Measurements from ENCODE around the gene MYO1F. TPM values are rescaled to one million over a fixed set of nuclear protein-coding genes. Genes with fewer than 3 reads are reported as not detected.

The MYO1F gene
- total RNA-seq, 1 experiment from 2014 or later: not detected

GRCh38 chr19:8478598-8478997 is 98.6 kb downstream of the MYO1F start:
- no TSS peak for BruUV-seq (replicated peaks)
- CTCF ChIA-PET: no interaction called here
- H3K4me1 Mint-ChIP-seq (ENCODE audit: low read depth, unreplicated experiment): peaks cover 21% of the 10 kb centered on the region
- no peak overlapping the region for H3K4me3 Mint-ChIP-seq (ENCODE audit: low read depth, unreplicated experiment)
- no peaks in the 10 kb centered on the region for H3K27me3 Mint-ChIP-seq (ENCODE audit: unreplicated experiment)
- H3K36me3 Mint-ChIP-seq (ENCODE audit: insufficient read depth, unreplicated experiment): peaks cover 30% of the 10 kb centered on the region
- intact Hi-C loops (cut with micrococcal nuclease; ENCODE audit: unreplicated experiment): no loop called here
- H3K9me3 Mint-ChIP-seq (ENCODE audit: low read depth, unreplicated experiment): no peaks in the 10 kb centered on the region
- DNase-seq: no peak
- no peak overlapping the region for H3K27ac Mint-ChIP-seq (ENCODE audit: unreplicated experiment)
- TF ChIP-seq CTCF (IDR thresholded peaks at IDR 0.05; ENCODE audit: unreplicated experiment): no peak

- CTCF ChIA-PET: no interaction called here
- BruUV-seq (replicated peaks): no TSS peak
- Mint-ChIP-seq H3K4me3 (ENCODE audit: low read depth, unreplicated experiment) (no peak overlapping the region), H3K27ac (ENCODE audit: unreplicated experiment) (no peak overlapping the region), H3K4me1 (ENCODE audit: low read depth, unreplicated experiment) (peaks cover 21% of the 10 kb centered on the region), H3K36me3 (ENCODE audit: insufficient read depth, unreplicated experiment) (peaks cover 29% of the 10 kb centered on the region), H3K9me3 (ENCODE audit: low read depth, unreplicated experiment) (no peaks in the 10 kb centered on the region), H3K27me3 (ENCODE audit: unreplicated experiment) (no peaks in the 10 kb centered on the region)
- no peak for TF ChIP-seq CTCF (IDR thresholded peaks at IDR 0.05; ENCODE audit: unreplicated experiment)
- DNase-seq: no peak
- intact Hi-C loops (cut with micrococcal nuclease; ENCODE audit: unreplicated experiment): no loop called here
These were observed 99.4 kb downstream of the MYO1F start for GRCh38 chr19:8477889-8478288.

- peaks cover 23% of the 10 kb centered on the region for H3K36me3 Mint-ChIP-seq (ENCODE audit: insufficient read depth, unreplicated experiment)
- no peak overlapping the region for H3K4me3 Mint-ChIP-seq (ENCODE audit: low read depth, unreplicated experiment)
- DNase-seq: no peak
- H3K4me1 Mint-ChIP-seq (ENCODE audit: low read depth, unreplicated experiment): peaks cover 20% of the 10 kb centered on the region
- TF ChIP-seq CTCF (IDR thresholded peaks at IDR 0.05; ENCODE audit: unreplicated experiment): no peak
- H3K9me3 Mint-ChIP-seq (ENCODE audit: low read depth, unreplicated experiment): no peaks in the 10 kb centered on the region
- no peaks in the 10 kb centered on the region for H3K27me3 Mint-ChIP-seq (ENCODE audit: unreplicated experiment)
- intact Hi-C loops (cut with micrococcal nuclease; ENCODE audit: unreplicated experiment): no loop called here
- no TSS peak for BruUV-seq (replicated peaks)
- CTCF ChIA-PET: no interaction called here
- no peak overlapping the region for H3K27ac Mint-ChIP-seq (ENCODE audit: unreplicated experiment)
These were observed 100.7 kb downstream of the MYO1F start for GRCh38 chr19:8476524-8476923.

GRCh38 chr19:8475005-8475404 is 102.2 kb downstream of the MYO1F start:
- BruUV-seq (replicated peaks): no TSS peak
- H3K4me3 Mint-ChIP-seq (ENCODE audit: low read depth, unreplicated experiment): no peak overlapping the region
- no peaks in the 10 kb centered on the region for H3K9me3 Mint-ChIP-seq (ENCODE audit: low read depth, unreplicated experiment)
- TF ChIP-seq CTCF (IDR thresholded peaks at IDR 0.05; ENCODE audit: unreplicated experiment): no peak
- no peaks in the 10 kb centered on the region for H3K27me3 Mint-ChIP-seq (ENCODE audit: unreplicated experiment)
- H3K27ac Mint-ChIP-seq (ENCODE audit: unreplicated experiment): no peak overlapping the region
- intact Hi-C loops (cut with micrococcal nuclease; ENCODE audit: unreplicated experiment): no loop called here
- DNase-seq: no peak
- peaks cover 9% of the 10 kb centered on the region for H3K4me1 Mint-ChIP-seq (ENCODE audit: low read depth, unreplicated experiment)
- peaks cover 20% of the 10 kb centered on the region for H3K36me3 Mint-ChIP-seq (ENCODE audit: insufficient read depth, unreplicated experiment)
- CTCF ChIA-PET: no interaction called here

Data from Calu3 (cell line).